ENCODE measurements around the gene MAP3K14. TPM values are rescaled to one million over a fixed set of nuclear protein-coding genes. Genes with fewer than 3 reads are reported as not detected.
A peak's percentile ranks its signal among the peaks of the same experiment; 100 is the strongest.

The MAP3K14 gene
- total and polyA plus RNA-seq, 2 of the 4 experiments (the other 2 are of a cell fraction) = 4.1 to 21.7 TPM

DNA sequence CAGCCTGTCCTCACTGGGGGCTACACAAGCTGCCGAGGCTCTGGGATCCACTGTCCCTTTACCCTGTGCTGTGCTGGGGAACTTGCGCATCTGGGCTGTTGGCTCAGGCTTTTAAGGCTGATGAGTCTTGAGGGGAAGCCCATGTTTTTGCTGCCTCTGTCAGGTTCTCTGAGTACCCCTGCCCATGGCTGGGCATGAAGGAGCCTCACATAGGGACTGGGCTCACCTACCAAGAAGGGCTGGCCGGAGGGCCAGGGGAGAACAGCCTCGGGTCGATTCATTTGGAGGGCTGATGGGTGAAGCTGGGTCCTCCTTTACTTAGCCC, 80.6 kb downstream of the MAP3K14 start:
- H3K14ac ChIP-seq (replicated peaks; ENCODE audit: low read depth, low read length) = no peak overlapping the region
- H2AK5ac ChIP-seq (ENCODE audit: low read depth, low read length) = 0 out of 2 replicates have a peak overlapping the region, but pooled peaks have one; percentile 30
- H3K56ac ChIP-seq (ENCODE audit: extremely low read depth, insufficient read depth, low read length) = no peak overlapping the region
- no peak overlapping the region for H4K8ac ChIP-seq (ENCODE audit: low read depth in 2 of 2, low read length in 2 of 2)
- H3K27ac ChIP-seq (ENCODE audit: insufficient read depth, low read length) = no peak overlapping the region
- H3K18ac ChIP-seq (ENCODE audit: low read depth, low read length) = no peak overlapping the region
- peaks cover 5% of the 10 kb centered on the region; the same call in 1 of the 2 replicates for H3K4me1 ChIP-seq (ENCODE audit: control insufficient read depth, insufficient read depth, low read length)
- H2BK15ac ChIP-seq (ENCODE audit: low read depth, low read length) = no peak overlapping the region
- no peak overlapping the region for H2BK20ac ChIP-seq (ENCODE audit: low read depth, low read length)
- H4K20me1 ChIP-seq (ENCODE audit: insufficient read depth, low read length) = no peaks in the 10 kb centered on the region
- H3K23ac ChIP-seq (ENCODE audit: low read depth, low read length) = no peak overlapping the region
- H3K27me3 ChIP-seq (ENCODE audit: control insufficient read depth, insufficient read depth, low read length) = peaks cover 2% of the 10 kb centered on the region; the same call in 1 of the 2 replicates
- no peak overlapping the region for H3K4me2 ChIP-seq (ENCODE audit: low read depth, low read length)
- H3K79me1 ChIP-seq (ENCODE audit: low read depth in 1 of 2, low read length in 2 of 2) = no peaks in the 10 kb centered on the region
- in situ Hi-C loops (cut with MboI; ENCODE audit: low sequenced_read_pairs) = no loop called here
- H3K9me1 ChIP-seq (ENCODE audit: insufficient read depth, low read length) = no peaks in the 10 kb centered on the region
- no peak overlapping the region for H2BK120ac ChIP-seq (ENCODE audit: low read depth, low read length)
- H2AFZ ChIP-seq (replicated peaks; ENCODE audit: low read length, poor library complexity) = no peak overlapping the region
- H3K9ac ChIP-seq (ENCODE audit: low read depth, low read length) = no peak overlapping the region
- H3K4ac ChIP-seq (ENCODE audit: low read depth, low read length) = no peak overlapping the region
- dilution Hi-C loops (cut with HindIII; ENCODE audit: low sequenced_read_pairs, unreplicated experiment) = no loop called here
- 56% methylated on average over 3 of the region's 5 CpGs; no CpG with 5 or more reads in 1 of the 2 experiments for WGBS, 2 experiments (ENCODE audit: extremely low coverage in 2 of 2, insufficient read length in 1 of 2)
- DNase-seq (no peak), ATAC-seq (ENCODE audit: low read depth) (no peak)
- intact Hi-C loops (cut with micrococcal nuclease) = no loop called here
- no peaks in the 10 kb centered on the region for H3K9me3 ChIP-seq (ENCODE audit: control insufficient read depth, insufficient read depth, low read length)
- ChIA-PET CTCF (interaction anchor here (0.8 to 1.9 kb wide), 3 partner anchors 9 to 101 kb away, joined by 3 to 7 read pairs (median 3); partner anchors contain the start of gene ACBD4), POLR2A (ENCODE audit: unreplicated experiment) (no interaction called here)
- no peak overlapping the region for H4K91ac ChIP-seq (ENCODE audit: insufficient read depth, low read depth, low read length)
- H2AK9ac ChIP-seq (replicated peaks; ENCODE audit: low read depth, low read length, poor library complexity) = no peak overlapping the region
- no peak overlapping the region for H4K5ac ChIP-seq (ENCODE audit: low read depth, low read length)
- peaks cover 6% of the 10 kb centered on the region; the same call in 1 of the 2 replicates for H3K36me3 ChIP-seq (ENCODE audit: control insufficient read depth, insufficient read depth, low read length)
- BruUV-seq (replicated peaks) = no TSS peak
- H3K4me3 ChIP-seq (ENCODE audit: insufficient read depth, low read depth, low read length) = no peak overlapping the region
- TF ChIP-seq RAD21 (IDR thresholded peaks at IDR 0.05; ENCODE audit: low read length) (no peak), MXI1 (IDR thresholded peaks at IDR 0.05; ENCODE audit: borderline replicate concordance, low read depth, low read length) (no peak), RCOR1 (IDR thresholded peaks at IDR 0.05; ENCODE audit: insufficient replicate concordance, low read length) (no peak), FOS (IDR thresholded peaks at IDR 0.05; ENCODE audit: low read depth, low read length) (no peak), SMC3 (IDR thresholded peaks at IDR 0.05; ENCODE audit: low read depth, low read length) (no peak), POLR2A (IDR thresholded peaks at IDR 0.05; ENCODE audit: low read depth, low read length) (no peak), CHD1 (IDR thresholded peaks at IDR 0.05; ENCODE audit: low read depth, low read length) (no peak), NFE2L2 (IDR thresholded peaks at IDR 0.05; ENCODE audit: low read depth, low read length) (no peak), RFX5 (IDR thresholded peaks at IDR 0.05; ENCODE audit: low read depth, low read length) (no peak), MAFK (IDR thresholded peaks at IDR 0.05; ENCODE audit: low read depth, low read length) (no peak), MAZ (IDR thresholded peaks at IDR 0.05; ENCODE audit: borderline replicate concordance, low read depth, low read length) (no peak)
- H2BK5ac ChIP-seq (ENCODE audit: low read depth, low read length, poor library complexity, severe bottlenecking) = no peak overlapping the region
